ENCODE measurements around the gene JMJD8. TPM values are rescaled to one million over a fixed set of nuclear protein-coding genes. Genes with fewer than 3 reads are reported as not detected.

Gene JMJD8
- total RNA-seq, 1 experiment from 2014 or later: 73.9 TPM

DNA sequence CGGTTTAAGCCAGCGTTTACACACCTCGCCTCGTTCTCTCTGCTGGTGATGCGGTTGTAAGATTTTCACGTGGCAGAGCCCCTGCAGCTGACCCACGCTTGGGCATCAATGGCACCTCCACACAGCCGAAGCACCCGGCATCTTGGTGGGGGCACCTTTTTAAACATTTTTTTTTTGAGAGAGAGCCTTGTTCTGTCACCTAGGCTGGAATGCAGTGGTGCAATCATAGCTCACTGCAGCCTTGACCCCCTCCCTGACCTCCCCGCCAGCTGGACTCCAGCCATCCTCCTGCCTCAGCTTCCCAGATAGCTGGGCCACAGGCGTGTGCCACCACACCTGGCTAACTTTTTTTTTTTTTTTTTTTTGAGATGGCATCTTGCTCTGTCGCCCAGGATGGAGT is 30.1 kb downstream of the JMJD8 start:
- ChIA-PET CTCF (interaction anchor here (0.7 kb wide), 1 partner anchor 65 kb away, joined by 6 read pairs; no protein-coding TSS in a partner anchor), POLR2A (interaction anchor here (0.6 to 1.0 kb wide), 2 partner anchors 10 to 358 kb away, joined by 3 to 5 read pairs; no protein-coding TSS in a partner anchor)
- BruUV-seq (replicated peaks): no TSS peak
- DNase-seq (ENCODE audit: low read depth, low spot score) (no peak), ATAC-seq (no peak)
- intact Hi-C loops (cut with micrococcal nuclease; ENCODE audit: unreplicated experiment) (no loop called here), in situ Hi-C loops (cut with HindIII; ENCODE audit: low pct_unique_long_range_greater_than_20kb, low sequenced_read_pairs) (no loop called here)
- Histone ChIP-seq H3K27me3 (ENCODE audit: control insufficient read depth, insufficient read depth, low read length) (no peaks in the 10 kb centered on the region), H3K9me3 (ENCODE audit: control insufficient read depth, insufficient read depth, low read depth, low read length) (no peaks in the 10 kb centered on the region), H3K4me3 (ENCODE audit: low read depth in 2 of 2, low read length in 2 of 2) (no peak overlapping the region), H3K4me1 (ENCODE audit: control insufficient read depth, insufficient read depth, low read length) (no peaks in the 10 kb centered on the region; the same call in 1 of the 2 replicates), H3K27ac (ENCODE audit: low read length) (no peak overlapping the region), H3K36me3 (ENCODE audit: control insufficient read depth, insufficient read depth, low read length) (no peaks in the 10 kb centered on the region)
- TF ChIP-seq POLR2AphosphoS5 (IDR thresholded peaks at IDR 0.05; ENCODE audit: low read depth, low read length) (no peak), TCF7L2 (IDR thresholded peaks at IDR 0.05; ENCODE audit: low read depth, low read length) (no peak), SIN3A (IDR thresholded peaks at IDR 0.05; ENCODE audit: borderline replicate concordance, insufficient read depth, low read depth, low read length) (no peak), CTCF (IDR thresholded peaks at IDR 0.05) (no peak)
- TF ChIP-seq, protein P1, sequence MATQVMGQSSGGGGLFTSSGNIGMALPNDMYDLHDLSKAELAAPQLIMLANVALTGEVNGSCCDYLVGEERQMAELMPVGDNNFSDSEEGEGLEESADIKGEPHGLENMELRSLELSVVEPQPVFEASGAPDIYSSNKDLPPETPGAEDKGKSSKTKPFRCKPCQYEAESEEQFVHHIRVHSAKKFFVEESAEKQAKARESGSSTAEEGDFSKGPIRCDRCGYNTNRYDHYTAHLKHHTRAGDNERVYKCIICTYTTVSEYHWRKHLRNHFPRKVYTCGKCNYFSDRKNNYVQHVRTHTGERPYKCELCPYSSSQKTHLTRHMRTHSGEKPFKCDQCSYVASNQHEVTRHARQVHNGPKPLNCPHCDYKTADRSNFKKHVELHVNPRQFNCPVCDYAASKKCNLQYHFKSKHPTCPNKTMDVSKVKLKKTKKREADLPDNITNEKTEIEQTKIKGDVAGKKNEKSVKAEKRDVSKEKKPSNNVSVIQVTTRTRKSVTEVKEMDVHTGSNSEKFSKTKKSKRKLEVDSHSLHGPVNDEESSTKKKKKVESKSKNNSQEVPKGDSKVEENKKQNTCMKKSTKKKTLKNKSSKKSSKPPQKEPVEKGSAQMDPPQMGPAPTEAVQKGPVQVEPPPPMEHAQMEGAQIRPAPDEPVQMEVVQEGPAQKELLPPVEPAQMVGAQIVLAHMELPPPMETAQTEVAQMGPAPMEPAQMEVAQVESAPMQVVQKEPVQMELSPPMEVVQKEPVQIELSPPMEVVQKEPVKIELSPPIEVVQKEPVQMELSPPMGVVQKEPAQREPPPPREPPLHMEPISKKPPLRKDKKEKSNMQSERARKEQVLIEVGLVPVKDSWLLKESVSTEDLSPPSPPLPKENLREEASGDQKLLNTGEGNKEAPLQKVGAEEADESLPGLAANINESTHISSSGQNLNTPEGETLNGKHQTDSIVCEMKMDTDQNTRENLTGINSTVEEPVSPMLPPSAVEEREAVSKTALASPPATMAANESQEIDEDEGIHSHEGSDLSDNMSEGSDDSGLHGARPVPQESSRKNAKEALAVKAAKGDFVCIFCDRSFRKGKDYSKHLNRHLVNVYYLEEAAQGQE (IDR thresholded peaks at IDR 0.05; ENCODE audit: insufficient read depth in 1 of 2, low read depth in 2 of 2, low read length in 1 of 2): no peak

DNA sequence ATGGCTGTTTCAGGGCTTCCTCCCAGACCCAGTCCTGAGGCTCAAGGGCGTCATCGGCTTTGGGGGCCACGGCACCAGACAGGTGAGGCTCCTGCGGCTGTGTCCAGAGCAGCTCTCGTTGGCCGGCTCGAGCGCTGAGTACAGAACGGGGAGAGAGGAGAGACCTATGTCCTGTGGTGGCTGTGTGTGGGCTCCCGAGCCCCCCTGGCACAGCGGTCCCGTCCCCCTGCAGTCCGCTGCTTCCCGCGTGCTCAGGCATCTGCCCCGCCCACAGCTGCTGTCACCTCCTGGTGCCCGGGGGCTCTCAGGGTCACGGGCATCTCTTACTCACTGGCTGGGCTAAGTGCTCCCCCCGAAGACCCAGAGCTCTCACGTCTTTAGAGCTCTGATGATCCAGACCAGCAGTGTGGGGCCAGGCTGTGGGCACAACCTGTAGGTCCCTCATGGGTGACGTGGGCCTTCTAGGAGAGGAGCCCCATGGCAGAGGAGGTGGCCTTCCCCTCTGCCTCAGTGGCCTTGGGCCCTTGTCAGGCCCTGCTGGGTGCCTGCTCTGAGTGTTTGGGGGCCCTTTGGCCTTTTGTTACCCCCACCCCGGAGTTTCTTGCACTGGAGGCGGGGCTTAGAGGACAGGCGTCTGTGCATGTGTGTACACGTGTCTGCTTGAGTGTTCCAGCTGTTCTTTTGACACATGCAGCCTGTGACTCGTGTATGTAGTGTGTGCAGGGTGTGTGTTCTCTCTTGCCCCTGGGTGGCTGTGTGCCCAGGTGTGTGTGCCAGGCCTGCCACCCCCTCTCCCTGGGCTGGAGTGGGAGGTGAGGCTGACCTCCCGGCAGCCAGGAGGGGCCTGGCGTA is 31.5 kb downstream of the JMJD8 start:
- BruUV-seq (replicated peaks): no TSS peak
- ChIA-PET CTCF (no interaction called here), POLR2A (interaction anchor here (0.5 kb wide), 1 partner anchor 13 kb away, joined by 5 read pairs; no protein-coding TSS in a partner anchor)

More for the DNA sequence above, 31.5 kb downstream of the JMJD8 start:
- Histone ChIP-seq H3K27ac (ENCODE audit: low read length) (no peak overlapping the region), H3K4me3 (ENCODE audit: low read depth in 2 of 2, low read length in 2 of 2) (no peak overlapping the region), H3K27me3 (ENCODE audit: control insufficient read depth, insufficient read depth, low read length) (no peaks in the 10 kb centered on the region), H3K36me3 (ENCODE audit: control insufficient read depth, insufficient read depth, low read length) (no peaks in the 10 kb centered on the region), H3K4me1 (ENCODE audit: control insufficient read depth, insufficient read depth, low read length) (peaks cover 7% of the 10 kb centered on the region; the same call in 1 of the 2 replicates), H3K9me3 (ENCODE audit: control insufficient read depth, insufficient read depth, low read depth, low read length) (no peaks in the 10 kb centered on the region)
- intact Hi-C loops (cut with micrococcal nuclease; ENCODE audit: unreplicated experiment) (no loop called here), in situ Hi-C loops (cut with HindIII; ENCODE audit: low pct_unique_long_range_greater_than_20kb, low sequenced_read_pairs) (no loop called here)
- TF ChIP-seq, protein P1 (IDR thresholded peaks at IDR 0.05; ENCODE audit: insufficient read depth in 1 of 2, low read depth in 2 of 2, low read length in 1 of 2): no peak
- TF ChIP-seq POLR2AphosphoS5 (IDR thresholded peaks at IDR 0.05; ENCODE audit: low read depth, low read length): no peak
- TF ChIP-seq TCF7L2 (IDR thresholded peaks at IDR 0.05; ENCODE audit: low read depth, low read length): no peak
- no peak for TF ChIP-seq SIN3A (IDR thresholded peaks at IDR 0.05; ENCODE audit: borderline replicate concordance, insufficient read depth, low read depth, low read length)
- no peak for TF ChIP-seq CTCF (IDR thresholded peaks at IDR 0.05)
- DNase-seq (ENCODE audit: low read depth, low spot score): no peak
- ATAC-seq: no peak
